Thyroid gland (tissue), 4 donors: ENCODE measurements around the gene TSPYL4.

Experiments used
- POLR2A ChIP-seq, 2 donors: fragments of 450-650 bp; IDR thresholded peaks; one replicate each; pipeline ENCODE4 v1.6.1; 2017; ENCODE audit warnings: antibody characterized with exemption in 2 of 2, mild to moderate bottlenecking in 2 of 2, moderate library complexity in 1 of 2
- TF ChIP-seq, protein P1 (sequence below), 6 experiments: fragments of 200-600 bp in 3 of 6; fragments of 450-650 bp in 3 of 6; sonication (generic) in 3 of 6; IDR thresholded peaks; one replicate each; pipeline ENCODE4 v1.5.1; 2016 to 2019; ENCODE audit warnings: antibody characterized with exemption in 6 of 6, mild to moderate bottlenecking in 2 of 6, inconsistent platforms in 1 of 6, moderate library complexity in 1 of 6

DNA sequence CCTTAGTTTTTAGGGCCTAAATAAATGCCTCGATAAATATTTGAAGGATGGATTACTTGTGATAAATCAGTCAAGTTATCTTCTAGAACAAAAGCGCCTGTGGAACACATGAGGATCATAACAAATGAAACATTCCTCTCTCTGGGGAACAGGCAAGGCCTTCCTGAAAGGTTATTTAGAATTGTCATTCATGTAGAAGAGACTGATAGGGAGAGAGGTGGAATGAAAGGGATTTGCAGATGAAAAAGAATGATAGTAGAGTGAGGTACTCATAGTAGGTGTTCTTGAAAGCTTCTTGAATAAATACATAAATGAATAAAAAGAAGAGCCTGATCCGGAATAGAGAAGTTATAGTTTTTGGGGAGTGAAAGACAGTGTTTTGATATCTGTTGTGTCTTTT lies 30.5 kb downstream of the TSPYL4 start:
- TF ChIP-seq, protein P1, sequence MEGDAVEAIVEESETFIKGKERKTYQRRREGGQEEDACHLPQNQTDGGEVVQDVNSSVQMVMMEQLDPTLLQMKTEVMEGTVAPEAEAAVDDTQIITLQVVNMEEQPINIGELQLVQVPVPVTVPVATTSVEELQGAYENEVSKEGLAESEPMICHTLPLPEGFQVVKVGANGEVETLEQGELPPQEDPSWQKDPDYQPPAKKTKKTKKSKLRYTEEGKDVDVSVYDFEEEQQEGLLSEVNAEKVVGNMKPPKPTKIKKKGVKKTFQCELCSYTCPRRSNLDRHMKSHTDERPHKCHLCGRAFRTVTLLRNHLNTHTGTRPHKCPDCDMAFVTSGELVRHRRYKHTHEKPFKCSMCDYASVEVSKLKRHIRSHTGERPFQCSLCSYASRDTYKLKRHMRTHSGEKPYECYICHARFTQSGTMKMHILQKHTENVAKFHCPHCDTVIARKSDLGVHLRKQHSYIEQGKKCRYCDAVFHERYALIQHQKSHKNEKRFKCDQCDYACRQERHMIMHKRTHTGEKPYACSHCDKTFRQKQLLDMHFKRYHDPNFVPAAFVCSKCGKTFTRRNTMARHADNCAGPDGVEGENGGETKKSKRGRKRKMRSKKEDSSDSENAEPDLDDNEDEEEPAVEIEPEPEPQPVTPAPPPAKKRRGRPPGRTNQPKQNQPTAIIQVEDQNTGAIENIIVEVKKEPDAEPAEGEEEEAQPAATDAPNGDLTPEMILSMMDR (IDR thresholded peaks at IDR 0.05): no peak
- no peak for TF ChIP-seq POLR2A (IDR thresholded peaks at IDR 0.05)
